Stimulated activated CD4-positive, alpha-beta T cell treated with anti-CD3 and anti-CD28 coated beads, Interleukin-12 subunit alpha, Interleukin-12 subunit beta, amount 100 ng/mL, for 24 hours (primary cell): Measurements from ENCODE around the gene ANXA4.
"Not testable (repeated sequence)": the region's sequence is repeated elsewhere in the genome, so short reads cannot be mapped to it uniquely, and the experiment has no call there.

Experiments used
- DNase-seq, 2 experiments: peaks; one replicate each; pipeline ENCODE4 v3.0.0-alpha.2; 2020; ENCODE audit warnings: low read depth in 2 of 2

Gene ANXA4

DNA sequence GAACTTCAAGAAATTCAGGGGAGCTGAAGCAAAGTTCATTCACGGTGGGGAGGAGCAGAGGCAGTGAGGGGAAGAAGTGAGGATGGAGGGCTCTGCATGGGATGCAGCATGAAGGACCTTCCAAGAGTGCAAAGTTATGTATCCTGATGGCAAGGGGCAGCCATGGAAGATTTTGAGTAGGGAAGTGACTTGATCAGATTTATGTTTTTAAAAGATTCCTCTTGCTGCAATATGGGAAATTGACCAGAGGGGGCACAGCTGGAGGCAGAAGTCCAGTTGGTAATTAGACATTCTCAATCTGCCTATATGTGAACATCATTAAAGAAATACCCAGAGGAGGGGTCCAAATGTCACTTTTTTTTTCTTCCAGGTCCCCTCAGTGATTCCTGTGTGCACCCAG, 21.5 kb upstream of the ANXA4 start:
- no peak for DNase-seq

DNA sequence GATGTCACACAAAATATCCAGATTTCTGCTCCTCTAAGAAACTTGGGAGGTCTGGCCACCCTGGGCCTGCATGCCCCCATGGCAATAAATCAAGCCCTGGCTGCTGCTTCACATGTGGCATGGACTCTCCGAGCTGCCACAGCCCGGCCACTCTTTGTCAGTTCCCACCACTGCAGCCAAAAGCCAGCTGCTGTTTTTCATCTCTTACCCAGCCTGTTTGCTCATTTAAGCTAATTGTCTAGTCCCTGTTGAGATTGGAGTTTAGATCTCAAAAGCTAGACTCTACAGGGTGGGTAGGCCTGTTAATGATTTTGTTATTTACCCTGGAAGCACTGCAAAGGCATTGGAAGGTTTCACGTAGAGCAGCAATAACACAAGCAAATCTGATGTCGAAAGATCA, 20.9 kb upstream of the ANXA4 start:
- DNase-seq: no peak

GRCh38 chr2:69723791-69724190, 18.1 kb upstream of the ANXA4 start:
- no peak for DNase-seq

DNA sequence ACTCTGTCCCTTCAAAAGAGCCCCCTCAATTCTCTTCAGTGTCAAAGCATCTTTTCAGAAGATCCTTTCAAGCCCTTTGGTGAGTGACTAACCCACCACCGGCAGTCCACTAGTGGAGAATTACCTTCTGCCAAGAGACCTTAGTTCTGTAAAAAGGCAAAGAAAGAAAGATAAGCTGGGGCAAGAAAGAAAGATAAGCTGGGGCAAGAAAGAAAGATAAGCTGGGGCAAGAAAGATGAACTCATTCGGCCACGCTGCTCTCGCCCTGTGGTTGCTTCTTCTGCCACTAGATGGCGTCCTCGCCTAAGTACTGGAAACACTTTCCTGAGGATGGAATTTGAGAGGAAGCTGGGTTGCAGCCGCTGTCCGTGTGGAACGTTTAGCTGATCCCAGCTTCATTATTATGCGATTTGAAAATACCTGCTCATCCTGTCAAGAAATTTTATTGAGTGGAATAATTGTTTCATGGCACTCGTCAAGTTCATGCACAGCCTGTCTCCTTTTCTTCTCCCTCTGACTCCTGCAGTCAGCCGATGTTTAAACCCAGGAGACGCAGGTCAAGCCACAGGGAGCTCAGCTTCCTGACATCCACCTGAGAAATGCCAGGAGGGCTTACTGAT, 17.3 kb upstream of the ANXA4 start:
- peak; percentile 73 to 93 for DNase-seq

DNA sequence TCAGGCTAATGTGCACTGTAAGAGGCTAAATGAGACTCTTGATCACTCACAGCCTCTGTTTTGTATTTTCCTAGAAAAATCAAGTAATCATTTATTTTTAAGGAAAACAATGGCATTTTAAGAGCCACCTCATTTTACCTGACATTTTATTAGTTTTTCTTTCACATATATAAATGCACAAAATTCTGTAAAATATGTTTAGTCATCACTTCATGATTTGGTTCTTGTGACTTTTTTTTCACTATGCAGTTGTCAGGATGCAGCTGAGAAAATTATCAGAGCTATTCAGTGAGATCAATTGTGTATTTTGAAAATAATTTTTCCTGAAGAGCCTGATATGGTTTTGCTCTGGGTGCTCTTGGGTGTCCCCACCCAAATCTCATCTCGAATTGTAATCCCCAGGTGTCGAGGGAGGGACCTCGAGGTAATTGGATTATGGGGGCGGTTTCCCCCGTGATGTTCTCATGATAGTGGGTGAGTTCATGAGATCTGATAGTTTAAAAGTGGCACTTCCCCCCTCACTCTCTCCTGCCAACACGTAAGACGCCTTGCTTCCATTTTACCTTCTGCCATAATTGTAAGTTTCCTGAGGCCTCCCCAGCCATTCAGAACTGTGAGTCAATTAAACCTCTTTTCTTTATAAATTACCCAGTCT, 16.1 kb upstream of the ANXA4 start:
- DNase-seq: no peak

DNA sequence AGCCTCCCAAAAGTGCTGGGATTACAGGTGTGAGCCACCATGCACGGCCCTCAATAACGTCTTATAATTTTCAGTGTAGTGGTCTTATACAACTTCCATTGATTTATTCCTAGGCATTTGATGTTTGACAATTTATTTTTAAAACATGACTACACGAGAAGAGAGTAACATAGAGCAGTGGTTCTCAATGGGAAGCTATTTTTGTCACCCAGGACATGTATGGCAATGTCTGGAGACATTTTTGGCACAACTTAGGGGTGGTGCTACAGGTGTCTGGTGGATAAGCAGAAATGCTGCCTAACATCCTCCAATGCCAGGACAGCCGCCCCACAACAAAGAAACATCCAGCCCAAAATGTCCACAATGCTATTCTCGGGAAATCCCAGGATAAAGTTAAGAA, 12.7 kb upstream of the ANXA4 start:
- no peak for DNase-seq

- no peak for DNase-seq
Measured at GRCh38 chr2:69729781-69730180, 12.2 kb upstream of the ANXA4 start.

- DNase-seq: no peak
Measured at GRCh38 chr2:69731147-69731970, 10.6 kb upstream of the ANXA4 start.

DNA sequence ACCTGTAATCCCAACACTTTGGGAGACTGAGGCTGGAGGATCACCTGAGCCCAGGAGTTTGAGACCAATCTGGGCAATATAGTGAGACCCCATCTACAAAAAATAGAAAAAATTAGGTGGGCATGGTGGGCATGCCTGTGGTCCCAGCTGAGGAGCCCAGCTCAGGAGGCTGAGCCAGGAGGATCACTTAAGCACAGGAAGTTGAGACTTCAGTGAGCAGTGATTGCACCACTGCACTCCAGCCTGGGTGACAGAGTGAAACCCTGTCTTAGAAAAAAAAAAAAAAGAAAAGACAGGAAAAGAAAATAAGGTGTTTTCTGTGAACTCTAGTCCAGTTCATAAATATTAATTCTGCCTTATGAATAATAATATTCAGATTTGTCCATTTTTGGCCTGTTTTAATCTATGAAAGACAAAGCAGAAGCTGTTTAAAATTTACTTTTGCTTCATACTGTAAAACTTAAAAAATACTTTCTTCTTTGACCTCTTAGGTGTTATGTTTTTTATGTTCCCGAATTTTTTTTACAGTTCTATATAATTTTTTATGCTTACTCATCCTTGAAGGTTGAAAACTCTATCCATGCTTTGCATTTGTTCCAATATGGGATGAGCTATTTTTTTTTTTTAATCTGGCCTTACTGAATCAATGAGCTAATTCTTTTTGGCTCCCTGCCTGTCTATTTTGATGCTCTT, 8.4 kb upstream of the ANXA4 start:
- no peak for DNase-seq

- no peak for DNase-seq
Measured at GRCh38 chr2:69734035-69734611, 7.8 kb upstream of the ANXA4 start.

- DNase-seq: no peak
Measured at GRCh38 chr2:69734854-69735544, 6.9 kb upstream of the ANXA4 start.

GRCh38 chr2:69735686-69736085, 6.2 kb upstream of the ANXA4 start:
- no peak for DNase-seq

GRCh38 chr2:69738149-69738548, 3.8 kb upstream of the ANXA4 start:
- DNase-seq: not testable (repeated sequence)

GRCh38 chr2:69740502-69740951, 1.4 kb upstream of the ANXA4 start:
- DNase-seq: no peak

DNA sequence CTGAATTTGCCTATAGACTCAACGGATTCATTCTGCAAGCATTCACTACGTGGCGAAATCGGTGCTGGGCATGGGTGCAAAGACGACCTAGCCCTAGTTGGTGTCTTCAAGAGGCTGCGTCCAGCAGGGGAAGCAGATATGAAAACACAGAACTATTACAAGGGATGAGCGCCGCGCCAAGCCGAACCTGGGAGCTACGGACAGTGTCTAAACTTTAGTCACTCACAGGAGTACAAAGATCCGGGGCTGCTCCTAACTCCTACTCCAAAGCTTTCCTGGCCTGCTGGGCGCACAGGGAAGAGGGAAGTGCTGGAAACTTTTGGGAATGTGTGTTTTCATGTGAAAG, 732 bp upstream of the ANXA4 start:
- DNase-seq: peak in 1 of 2 experiments; percentile 11

GRCh38 chr2:69742322-69742952, 503 bp downstream of the ANXA4 start:
- DNase-seq: no peak

DNA sequence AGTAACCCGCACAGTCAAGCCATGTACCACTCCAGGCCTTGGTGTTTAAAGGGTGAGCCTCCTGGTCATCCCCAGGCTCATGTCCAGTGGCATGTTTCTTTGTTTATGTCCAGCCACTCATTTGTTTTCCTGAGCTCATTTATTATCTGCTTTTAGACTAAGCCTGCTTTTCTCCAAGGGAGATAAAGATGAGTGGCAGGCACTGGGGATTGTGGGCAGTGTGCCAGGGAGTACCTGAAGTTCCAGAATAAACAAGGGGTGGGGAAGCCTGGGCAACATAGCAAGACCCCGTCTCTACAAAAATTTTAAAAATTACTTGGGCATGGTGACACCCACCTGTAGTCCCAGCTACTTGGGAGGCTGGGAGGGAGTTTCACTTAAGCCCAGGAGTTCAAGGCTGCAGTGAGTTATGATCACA, 1.9 kb downstream of the ANXA4 start:
- no peak for DNase-seq

DNA sequence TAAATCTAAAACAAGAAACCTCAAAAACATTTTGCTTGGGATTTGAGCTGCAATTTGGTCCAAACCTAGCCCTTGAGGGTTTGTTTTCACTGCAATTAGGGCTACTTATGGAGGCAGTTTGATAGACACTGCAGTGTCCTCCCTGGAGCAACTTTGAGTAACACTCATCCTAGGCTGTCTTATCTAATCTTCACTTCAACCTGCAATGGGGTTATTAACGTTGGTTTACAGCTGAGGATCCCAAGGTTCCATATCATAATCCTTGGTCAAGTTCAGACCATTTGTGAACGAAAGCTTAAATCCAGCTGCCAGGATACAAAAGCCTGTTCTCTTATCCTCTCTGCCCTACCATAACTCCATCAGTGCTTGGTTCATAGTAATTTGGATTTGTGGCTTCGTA, 2.5 kb downstream of the ANXA4 start:
- DNase-seq: no peak

DNA sequence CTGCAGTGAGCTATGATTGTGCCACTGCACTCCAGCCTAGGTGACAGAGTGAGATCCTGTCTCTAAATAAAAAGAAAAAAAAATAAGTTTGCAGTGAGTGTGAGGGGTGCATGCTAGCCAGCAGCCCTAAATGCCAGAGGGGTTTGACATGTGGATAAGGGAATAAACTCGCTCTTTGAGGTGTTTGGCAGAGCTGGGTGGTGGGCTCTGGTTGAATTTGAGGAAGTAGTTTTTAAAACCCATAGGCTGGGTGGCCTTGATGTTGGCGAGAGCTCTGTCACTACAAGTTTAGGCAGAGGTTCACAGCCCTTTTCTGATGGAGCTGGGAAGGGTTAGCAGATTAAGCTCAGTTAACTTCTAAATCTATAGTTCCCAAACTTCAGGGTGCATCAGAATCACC, 3.1 kb downstream of the ANXA4 start:
- no peak for DNase-seq

GRCh38 chr2:69750246-69750645, 8.3 kb downstream of the ANXA4 start:
- no peak for DNase-seq
